HK-2 (cell line): Measurements from ENCODE around the gene ANO2.

Experiments
- DNase-seq: peaks from one replicate; pipeline ENCODE4 v3.0.0-alpha.2; 2018; ENCODE audit not compliant: unreplicated experiment

ANO2 gene

GRCh38 chr12:5515458-5515857, 429.6 kb downstream of the ANO2 start:
- no peak for DNase-seq

DNA sequence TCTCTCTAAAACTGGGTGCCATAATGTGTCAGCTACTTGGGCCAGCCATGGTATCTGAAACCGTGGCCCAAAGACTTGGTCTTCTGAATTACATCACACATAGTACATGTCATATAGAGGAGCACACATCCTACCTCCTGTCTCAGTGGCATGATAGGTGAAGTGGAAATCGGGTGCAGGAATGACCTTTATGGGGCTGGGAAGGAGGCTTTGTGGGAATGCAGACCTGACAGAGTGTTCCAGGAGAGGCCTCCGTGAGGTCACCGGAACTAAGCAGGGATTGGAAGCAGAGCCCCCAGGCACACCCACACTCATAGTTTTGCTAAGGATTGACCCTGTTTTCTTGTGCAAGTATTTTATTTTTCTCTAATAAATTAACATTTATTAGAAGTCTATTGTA, 430.5 kb downstream of the ANO2 start:
- DNase-seq, result no peak

DNA sequence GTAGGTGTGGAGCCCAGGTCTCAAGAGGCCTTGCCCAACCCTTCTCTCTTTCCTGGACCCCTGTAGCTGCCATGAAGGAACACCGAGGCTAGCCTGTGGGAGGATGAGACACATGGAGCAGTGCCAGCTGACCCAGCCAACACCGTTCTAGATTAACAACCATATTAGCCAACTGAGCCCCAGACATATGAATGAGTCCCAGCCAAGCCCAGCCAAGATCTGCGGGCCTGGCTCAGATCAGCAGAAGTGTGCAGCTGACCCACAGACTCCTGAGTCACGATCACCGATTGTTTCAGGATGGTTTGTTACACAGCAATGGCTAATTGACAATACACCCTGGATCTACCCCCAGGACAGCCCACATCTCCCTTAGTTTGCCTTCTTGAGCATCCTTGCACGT, 431.0 kb downstream of the ANO2 start:
- DNase-seq, result no peak

GRCh38 chr12:5513406-5513805, 431.7 kb downstream of the ANO2 start:
- no peak for DNase-seq
